SW480 (cell line): Measurements from ENCODE around the gene GSTA2.
"Not testable (repeated sequence)": the region's sequence is repeated elsewhere in the genome, so short reads cannot be mapped to it uniquely, and the experiment has no call there.

Experiments used
- DNase-seq: peaks from one replicate; pipeline ENCODE4 v3.0.0-alpha.2; 2016; ENCODE audit warnings: low spot score

The GSTA2 gene

DNA sequence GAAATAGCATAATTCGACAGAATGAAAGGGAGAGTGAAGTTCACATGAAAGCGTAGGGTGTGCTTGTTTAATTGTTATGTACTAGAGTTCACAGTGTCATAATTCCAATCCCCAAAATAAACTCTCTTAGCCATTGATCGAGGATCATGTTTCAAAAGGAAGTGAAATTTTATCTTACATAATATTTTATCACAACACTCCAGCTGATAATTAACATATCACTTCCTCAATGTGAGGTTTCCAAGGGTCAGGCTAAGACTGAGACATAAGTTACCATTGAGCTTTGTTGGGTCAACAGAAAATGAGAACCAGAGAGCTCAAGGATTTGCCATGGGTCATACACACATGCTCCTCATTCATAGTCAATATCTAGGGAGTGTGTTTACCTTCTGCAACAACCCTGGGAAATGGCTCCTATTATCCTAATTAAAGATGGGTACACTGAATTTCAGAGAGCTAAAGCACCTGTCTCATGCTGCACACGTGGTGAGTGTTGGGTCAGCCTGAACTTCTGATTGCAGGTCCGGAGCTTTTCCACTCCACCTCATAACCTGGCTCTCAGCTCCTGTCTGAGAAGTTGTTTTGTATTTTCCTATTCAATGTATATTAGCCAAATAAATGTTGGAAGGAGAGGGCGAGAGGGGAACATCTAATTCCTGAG is 3.0 kb downstream of the GSTA2 start:
- no peak for DNase-seq

DNA sequence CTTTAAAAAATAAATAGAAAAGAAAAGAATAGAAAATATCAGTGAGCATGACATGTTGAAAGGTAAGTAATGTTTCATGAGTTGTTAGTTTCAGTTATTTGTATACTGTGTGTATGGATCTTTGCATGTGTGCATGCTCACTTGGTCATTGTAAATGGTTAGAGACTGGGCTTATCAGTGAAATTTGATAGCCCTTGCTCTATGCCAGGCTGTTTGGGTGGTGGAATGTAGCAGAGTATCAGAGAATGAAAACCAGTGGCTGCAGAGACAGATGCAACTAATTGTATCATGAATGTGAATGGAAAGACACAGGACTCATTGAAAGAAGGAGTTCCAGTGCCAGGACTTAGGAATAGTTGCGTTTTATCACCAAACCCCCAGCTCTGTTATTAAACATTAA is 4.2 kb downstream of the GSTA2 start:
- DNase-seq, result no peak

DNA sequence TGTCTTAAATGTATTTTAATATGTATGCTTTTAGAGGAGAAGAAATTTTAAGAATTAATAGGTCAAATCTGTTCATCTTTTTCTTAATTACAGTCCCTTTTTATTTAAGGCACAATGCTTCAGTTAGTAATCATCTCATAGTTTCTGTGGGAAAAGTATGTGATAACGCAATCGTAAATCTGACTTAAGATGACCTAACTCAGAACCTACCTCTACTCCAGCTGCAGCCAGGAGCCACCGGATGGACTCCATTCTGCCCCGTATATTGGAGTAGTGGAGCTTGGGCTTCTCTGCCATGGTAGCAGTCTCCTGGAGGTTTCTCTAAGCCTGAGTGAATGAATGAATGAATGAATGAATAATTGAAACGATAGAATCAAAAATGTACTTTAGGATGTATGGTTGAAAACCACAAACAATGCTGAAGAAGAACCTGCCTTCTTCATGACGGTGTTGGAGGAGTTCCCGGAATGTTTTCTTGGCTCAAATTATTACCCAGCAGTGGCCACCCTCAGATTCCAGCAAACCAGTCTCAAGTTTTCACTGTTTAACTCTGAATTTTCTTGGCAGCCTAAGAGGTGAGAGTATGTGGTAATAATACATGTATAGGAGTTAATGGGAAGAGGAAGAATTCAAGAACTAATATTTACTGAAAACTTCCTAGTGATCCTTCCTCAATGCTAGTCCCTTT is 5.5 kb downstream of the GSTA2 start:
- not testable (repeated sequence) for DNase-seq

DNA sequence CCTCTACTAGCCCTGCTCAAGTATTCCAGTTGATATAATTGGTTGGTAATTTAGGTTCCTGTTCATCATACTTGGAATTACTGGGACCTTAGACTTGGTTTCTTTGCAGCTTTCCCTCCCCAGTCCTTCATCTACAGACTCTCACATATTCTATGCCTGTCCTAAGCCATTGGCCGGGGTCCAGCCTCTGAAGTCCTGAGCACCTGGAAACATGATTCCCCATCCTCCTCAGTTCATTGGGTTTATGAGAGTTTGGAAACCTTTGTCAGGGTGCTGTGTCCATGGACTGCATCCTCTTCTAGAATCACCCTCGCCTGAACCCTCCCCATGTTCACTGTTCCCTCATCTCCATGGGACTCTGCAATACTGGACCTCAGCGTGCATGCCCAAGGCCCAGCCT is 8.8 kb downstream of the GSTA2 start:
- DNase-seq, result no peak

DNA sequence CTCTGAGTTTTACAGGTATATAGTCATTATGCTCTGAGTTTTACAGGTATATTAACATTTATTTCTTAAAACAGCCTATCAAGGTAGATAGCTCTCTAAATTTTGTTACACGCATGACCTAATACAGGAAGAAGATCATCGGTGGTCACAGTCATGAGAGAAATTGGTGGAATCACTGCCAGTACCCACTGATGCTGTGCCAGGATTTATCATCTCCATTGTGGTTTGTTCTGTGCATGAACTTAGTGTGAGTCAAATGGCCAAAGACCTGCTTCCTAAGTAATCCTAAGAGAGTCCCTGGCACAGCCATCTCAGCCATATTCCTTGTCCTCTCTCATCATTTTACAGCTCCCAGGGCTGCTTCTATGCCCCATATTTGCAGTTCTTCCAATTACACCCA is 10.1 kb downstream of the GSTA2 start:
- not testable (repeated sequence) for DNase-seq

DNA sequence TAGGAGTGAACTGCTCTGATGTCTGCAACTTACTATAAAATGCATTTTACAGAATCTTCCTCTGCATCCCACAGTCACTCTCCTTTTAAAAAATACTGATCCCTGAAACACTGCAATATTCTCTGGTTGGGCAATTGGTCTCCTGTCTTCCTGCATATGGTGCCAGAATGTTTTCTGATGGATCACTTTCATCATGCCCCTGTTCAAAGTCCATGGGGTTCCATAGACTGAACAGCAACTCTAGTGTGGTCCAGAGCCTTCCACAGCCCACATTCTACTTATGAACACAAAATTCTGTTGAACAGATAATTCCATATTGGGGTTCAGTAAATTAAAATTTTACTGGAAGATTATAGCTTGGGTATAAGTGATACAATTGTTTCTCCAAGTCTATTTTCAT is 11.0 kb downstream of the GSTA2 start:
- DNase-seq, result no peak

DNA sequence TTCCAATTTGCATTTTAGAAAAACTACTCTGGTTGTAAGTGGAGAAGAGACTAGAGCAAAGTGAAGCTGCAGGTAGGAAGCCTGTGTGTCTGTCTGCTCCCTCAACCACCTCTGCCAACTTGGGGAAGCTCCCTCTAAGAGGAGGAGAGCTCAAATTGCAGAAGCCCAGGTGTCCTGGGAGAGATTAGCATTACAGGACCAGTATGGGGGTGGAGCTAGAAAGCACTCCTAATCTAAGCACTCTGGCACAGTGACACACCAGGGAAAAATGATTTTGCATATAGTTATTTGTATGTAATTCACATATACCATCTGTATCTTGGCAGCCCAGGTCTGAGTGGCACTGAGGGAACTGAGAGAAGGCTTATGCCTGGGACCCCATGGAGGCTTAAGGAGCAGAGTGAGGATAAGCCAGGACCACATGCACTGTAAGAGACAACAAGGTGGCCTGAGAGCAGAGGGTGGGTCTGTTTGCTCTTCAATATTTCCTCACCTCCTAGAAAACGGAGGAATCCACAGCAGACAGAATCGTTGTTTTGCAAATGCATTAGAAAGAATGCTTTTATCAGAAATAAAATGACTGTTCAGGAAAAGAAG is 13.6 kb downstream of the GSTA2 start:
- no peak for DNase-seq

DNA sequence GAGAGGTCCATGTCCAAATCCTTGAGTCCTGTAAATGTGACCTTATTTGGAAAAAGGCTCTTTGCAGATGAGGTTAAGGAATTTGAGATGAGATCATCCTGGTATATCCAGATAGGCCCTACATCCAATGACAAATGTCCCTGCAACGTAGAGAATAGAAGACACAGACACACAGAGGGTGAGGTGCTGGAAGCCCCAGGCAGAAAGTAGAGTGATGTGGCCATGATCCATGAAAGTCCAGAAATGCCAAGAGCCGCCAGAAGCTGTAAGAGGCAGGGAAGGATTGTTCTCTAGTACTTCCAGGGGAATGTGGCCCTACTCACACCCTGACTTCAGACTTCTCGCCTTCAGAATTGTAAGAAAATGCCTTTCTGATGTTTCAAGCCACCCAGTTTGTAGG is 16.0 kb downstream of the GSTA2 start:
- not testable (repeated sequence) for DNase-seq

DNA sequence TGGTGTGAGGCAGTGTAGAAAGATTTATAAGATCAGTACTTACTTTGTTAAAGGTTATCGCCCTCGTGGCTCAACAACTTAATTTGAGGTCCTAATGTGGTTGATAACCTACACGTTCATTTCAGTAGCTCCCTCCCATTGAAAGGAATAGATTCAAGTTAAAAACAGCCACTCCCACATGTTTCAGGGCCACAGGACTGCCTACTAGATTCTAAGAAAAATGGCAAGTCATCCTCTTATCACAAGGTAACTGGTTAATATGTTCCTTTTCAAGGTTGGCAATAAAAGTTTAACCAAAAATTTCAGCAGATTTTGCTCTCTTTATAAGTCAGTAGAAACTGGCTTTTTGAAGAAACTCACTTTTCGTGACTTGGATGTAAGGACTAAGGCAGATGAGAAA is 17.1 kb downstream of the GSTA2 start:
- no peak for DNase-seq

DNA sequence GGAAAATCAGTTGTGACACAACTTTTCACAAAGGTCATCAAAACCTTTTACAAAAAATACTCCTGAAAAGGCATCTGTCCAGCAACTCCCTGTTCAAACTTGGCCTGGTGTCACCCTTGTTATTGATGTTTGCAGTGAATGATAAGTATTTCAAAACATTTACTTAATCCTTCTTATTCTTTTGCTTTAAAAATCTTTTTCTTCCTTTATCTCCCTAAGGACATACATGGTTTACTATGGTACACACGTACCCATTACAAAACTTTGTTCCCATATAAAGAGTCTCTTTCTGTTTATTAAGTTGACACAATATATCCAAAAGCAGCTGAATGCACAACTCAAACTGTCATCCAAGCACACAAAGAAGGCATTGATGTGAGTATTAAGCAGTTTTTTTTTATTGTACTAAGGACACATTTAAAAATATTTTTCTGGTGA is 17.5 kb downstream of the GSTA2 start:
- DNase-seq, result no peak

DNA sequence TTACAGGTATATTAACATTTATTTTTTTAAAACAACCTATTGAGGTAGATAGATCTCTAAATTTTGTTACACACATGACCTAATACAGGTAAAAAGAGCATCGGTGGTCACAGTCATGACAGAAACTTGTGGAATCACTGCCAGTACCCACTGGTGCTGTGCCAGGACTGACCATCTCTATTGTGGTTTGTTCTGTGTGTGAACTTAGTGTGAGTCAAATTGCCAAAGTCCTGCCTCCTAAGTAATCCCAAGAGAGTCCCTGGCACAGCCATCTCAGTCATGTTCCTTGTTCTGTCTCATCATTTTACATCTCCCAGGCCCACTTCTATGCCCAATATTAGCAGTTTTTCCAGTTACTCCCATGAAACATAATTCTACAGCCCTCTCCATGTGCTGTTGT is 21.4 kb downstream of the GSTA2 start:
- no peak for DNase-seq

DNA sequence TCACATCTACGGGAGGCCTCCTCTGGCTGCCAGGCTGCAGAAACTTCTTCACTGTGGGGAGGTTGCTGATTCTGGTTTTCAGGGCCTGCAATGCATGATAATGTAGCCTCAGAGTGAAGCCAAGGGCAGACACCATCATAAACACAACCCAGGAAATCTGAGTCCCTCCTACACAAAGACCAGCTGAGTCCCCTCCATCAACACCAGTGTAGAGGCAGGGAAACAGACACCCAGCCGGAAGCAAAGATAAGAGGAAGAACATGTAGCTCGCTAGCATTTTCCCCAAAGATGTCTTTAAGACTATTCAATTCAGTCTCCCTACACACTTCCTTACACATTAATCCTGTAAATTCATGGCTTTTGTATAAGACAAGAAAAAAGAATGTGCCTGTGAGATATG is 23.6 kb downstream of the GSTA2 start:
- no peak for DNase-seq

DNA sequence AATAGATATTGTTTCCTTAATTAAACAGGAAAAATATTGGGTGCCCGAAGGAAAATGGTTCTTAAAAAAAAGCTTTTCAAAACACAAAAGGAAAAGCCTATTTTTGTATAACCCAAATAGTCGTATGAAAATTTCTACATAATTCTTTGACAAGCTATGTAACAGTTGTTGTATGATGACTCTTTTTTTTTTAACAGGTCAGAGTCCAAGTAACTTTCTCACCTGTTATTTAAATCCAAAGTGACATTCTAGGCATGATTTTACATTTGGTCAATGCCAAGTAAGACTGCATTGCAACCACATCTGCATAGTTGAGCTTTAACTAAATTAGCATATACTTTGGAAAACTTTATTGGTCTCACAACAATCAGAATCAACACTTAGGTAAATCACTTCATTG is 24.1 kb downstream of the GSTA2 start:
- DNase-seq, result no peak

DNA sequence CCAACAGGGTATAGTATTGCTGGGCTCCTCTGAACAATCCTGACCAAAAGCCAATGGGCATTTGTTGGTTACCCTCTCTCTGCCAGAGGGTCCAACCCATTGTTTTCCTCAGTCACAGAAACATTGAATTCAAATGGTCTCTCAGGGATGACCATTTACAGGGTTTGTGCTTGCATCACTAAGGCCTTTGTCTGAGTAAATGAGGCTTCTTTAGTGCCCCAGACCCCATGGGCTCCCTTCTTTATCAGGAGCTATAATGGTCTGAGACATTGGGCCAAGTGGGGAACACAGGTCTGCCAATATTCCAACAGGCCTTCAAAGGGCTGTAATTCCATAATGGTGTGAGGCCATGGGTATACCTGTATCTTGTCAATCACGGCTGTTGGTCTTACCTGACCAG is 27.1 kb downstream of the GSTA2 start:
- no peak for DNase-seq

DNA sequence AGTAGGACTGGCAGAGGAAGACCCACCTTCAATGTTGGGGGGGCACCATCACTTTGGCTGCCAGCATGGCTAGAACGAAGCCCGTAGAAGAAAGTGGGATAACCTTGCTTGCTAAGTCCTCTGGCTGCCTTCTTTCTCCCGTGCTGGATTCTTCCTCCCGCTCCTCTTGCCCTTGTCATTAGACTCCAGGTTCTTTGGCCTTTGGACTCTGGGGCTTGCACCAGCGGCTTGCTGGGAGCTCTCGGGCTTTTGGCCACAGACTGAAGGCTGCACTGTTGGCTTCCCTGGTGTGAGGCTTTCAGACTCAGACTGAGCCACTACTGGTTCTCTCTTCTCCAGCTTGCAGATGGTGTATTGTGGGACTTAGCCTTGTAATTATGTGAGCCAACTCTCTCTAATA is 28.2 kb downstream of the GSTA2 start:
- no peak for DNase-seq

DNA sequence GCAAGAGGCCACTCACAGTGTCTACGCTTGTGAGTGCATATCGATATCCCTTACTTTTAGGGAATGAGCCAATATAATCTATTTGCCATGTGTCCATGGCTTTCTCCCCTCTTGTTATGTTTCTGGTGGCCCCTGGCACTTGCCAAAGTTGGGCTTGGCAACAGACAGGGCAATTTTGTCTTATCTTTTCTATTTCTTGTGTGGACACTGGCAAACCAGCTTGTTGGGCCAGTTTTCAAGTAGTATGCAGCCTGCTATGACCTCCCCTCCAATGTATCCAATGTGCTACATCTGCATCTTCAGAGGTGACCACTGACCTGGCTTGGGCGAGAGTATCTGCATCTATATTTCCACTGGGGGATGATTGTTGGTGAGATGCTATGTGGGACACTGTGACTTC is 29.2 kb downstream of the GSTA2 start:
- DNase-seq, result no peak

DNA sequence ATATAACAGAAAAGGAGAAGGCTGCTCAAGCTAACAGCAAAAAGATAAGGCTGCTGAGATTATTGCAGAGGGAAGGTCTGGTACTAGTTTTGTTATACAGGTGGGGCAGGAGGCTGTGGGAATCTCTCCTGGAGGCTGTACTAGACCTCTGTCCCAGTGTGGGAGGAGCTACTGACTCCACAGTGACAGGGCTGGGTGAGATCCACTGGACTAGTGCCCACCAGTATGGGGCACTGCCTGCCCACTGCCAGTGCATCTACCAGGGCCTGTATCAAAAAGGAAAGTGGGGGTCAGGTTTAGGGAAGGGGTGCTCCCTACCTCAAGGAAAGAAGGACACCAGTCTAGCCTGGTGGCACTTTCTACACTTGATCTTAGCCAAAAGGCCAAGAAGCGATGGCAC is 30.1 kb downstream of the GSTA2 start:
- no peak for DNase-seq

DNA sequence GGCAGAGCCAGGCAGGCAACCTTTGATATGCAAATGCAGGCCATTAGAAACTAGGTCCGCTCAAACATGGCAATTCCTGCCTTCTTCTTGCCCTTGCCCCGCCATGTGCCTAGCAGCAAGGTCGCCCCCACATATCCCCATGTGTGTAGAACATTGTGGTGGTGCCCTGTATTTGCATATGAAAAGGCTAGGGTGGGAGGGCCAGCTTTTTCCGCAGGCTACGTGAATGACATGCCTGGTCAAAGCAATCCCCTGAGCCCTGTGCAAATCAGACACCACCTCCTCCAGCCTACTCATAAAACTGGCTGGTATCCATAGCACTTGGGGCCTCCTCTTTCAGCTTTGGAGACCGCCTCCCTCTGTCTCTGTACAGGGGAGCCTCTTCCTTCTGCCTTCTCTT is 31.6 kb downstream of the GSTA2 start:
- peak; percentile 3 for DNase-seq

DNA sequence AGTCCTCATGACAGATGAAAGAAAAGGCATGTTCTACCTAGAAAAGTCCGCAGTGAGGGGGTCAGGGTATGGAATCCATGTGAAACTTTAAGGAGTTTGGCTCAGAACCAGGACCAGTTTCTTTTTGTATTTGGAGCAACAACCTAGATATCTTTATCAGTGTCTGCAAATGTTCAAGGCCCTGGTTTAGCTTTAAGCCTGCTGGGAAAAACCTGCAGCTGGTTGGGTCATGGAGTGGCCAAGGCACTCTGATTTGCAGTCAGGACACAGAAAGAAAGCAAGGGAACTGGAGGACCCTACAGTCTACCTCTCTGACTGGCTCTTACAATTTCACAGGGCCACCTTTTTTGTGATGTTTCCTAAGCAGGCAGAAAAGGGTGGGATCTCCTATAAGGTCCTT is 33.7 kb downstream of the GSTA2 start:
- DNase-seq, result no peak

DNA sequence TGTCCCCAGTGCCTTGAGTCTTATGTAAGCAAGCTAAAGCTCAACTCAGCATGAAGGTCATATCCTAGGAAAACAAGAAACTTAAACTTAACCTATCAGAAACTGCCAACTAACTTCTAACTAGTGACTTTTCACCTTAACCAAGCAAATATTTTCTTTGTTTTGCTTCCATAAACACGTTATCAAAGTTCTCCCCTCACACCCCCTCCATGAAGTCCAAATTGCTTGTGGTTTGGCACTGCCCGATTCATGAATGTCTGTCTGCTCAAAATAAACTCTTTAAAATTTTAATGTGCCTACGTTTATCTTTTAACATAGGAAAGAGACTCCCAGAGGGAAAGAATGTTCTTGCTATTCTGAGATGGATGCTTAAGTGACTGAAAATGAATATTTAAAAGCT is 34.9 kb downstream of the GSTA2 start:
- no peak for DNase-seq

DNA sequence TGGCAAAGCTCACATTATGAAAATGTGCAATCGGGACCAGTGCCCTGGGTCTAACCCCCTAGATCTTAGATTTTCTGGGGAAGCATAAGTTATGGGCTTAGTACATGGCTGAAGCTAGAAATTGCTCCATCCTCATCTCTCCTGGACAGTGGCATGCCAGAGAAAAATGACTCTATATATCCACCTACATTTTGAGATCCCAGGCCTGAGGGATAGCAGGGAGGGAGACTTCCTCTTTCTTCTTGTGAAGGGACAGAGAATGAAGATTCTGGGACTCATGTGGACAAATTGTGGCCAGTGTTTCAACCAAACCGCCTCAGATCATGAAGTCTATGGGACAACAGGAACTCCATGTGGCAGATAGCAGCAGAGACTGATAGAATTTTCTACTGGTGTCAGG is 35.4 kb downstream of the GSTA2 start:
- no peak for DNase-seq

DNA sequence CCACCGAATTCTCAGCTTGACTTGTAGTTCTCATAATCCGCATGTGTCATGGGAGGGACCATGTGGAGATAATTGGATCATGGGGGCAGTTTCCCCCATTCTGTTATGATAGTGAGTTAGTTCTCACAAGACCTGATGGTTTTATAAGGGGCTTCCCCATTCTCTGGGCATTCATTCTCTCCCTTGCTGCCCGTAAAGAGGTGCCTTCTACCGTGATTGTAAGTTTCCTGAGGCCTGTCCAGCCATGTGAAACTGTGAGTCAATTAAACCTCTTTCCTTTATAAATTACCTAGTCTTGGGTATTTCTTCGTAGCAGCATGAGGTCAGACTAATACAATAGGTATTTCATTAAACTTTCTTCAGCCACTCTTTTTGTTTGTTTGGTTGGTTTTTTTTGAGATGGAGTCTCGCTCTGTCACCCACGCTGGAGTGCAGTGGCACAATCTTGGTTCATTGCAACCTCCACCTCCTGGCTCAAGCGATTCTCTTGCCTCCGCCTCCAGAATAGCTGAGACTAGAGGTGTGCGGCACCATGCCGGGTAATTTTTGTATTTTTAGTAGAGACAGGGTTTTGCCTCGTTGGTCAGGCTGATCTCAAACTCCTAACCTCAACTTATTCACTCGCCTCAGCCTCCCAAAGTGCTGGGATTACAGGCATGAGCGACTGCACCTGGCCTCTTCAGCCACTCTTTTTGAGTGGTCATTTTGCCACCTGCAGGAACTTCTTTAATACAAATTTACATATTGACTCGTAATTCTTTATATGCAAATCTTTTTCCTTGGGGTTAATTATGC is 36.3 kb downstream of the GSTA2 start:
- no peak for DNase-seq

DNA sequence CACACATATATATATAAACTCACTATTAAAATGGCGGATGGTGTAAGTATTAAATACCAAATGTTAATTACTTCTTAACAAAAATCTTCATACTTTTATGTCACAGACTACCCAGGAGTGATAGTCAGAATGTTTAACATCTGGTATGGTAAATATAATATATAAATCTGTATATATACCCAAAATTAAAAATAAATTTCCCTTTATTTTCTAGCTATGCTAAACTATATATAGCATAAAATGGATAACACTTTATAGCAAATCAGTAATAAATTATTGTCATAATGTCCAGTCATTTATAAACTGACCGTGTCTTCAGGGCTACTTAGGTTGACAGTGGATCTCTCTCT is 37.1 kb downstream of the GSTA2 start:
- DNase-seq, result no peak
